GM10266 (cell line): Measurements from ENCODE around the gene HMGXB3.
A peak's percentile ranks its signal among the peaks of the same experiment; 100 is the strongest.

Source experiments
- DNase-seq: peaks from one replicate; pipeline ENCODE4 v3.0.0; 2012; ENCODE audit errors: extremely low spot score
- CTCF ChIP-seq: IDR thresholded peaks from 2 replicates; pipeline ENCODE4 v1.5.1; 2012; ENCODE audit warnings: mild to moderate bottlenecking, low read depth; ENCODE audit not compliant: control insufficient read depth, insufficient read depth; ENCODE audit errors: missing control alignments

Gene HMGXB3

GRCh38 chr5:150034662-150035061 is 34.1 kb downstream of the HMGXB3 start:
- no peak for TF ChIP-seq CTCF
- no peak for DNase-seq

- no peak for TF ChIP-seq CTCF
These were observed 34.8 kb downstream of the HMGXB3 start for GRCh38 chr5:150035139-150035895.

DNA sequence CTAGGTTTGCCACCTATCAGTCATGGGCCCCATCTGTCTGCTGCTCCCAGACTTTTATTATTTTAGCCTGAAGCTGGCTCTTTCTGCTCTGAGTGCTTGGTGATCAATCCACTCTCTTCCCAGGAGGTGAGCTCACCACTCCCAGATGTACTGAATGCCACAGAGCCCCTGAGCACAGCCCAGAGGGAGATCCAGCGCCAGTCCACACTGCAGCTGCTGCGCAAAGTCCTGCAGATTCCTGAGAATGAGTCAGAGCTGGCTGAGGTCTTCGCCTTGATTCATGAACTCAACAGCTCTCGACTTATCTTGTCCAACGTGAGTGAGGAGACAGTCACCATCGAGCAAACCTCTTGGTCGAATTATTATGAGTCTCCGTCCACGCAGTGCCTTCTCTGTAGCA is 36.0 kb downstream of the HMGXB3 start:
- DNase-seq = no peak
- TF ChIP-seq CTCF = no peak

More at GRCh38 chr5:150035139-150035895, 34.8 kb downstream of the HMGXB3 start:
- DNase-seq = peak; percentile 39

GRCh38 chr5:150038547-150038946 is 38.0 kb downstream of the HMGXB3 start:
- no peak for DNase-seq
- TF ChIP-seq CTCF = no peak

GRCh38 chr5:150042459-150042858 is 41.9 kb downstream of the HMGXB3 start:
- DNase-seq = no peak
- TF ChIP-seq CTCF = no peak

DNA sequence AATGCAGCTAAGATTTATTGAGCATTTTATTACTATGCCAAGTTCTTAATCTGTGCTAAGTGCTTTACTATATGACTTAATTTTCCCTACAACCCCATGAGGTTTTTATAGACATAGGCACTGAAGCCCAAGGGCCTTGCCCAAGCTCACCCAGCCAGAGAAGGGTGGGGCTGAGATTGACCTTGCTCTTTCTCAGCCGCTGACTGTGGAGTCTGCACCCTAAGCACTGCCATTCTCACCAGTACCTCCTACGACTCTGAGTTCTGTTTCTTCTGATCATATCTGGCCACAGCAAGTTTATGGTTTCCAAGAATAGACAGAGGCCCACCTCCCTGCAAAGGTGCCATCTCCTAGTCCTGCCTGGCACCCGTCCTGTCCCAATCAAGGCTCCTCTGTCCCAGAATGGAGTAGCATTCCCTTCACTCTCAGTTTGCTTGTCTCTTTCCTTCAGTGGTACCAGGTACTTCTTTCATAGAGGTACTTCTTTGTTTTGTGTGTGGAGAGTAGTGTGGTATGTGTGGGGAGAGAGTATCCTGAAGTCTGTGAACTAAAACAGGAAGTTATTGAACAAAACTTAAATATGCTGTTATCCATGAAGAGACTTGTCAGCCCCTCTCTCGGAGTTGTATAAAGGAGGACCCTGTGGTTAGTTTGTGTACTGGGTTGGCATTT is 43.3 kb downstream of the HMGXB3 start:
- TF ChIP-seq CTCF = no peak
- DNase-seq = no peak

GRCh38 chr5:150044329-150044681 is 43.8 kb downstream of the HMGXB3 start:
- no peak for TF ChIP-seq CTCF
- DNase-seq = no peak
